Activated T-cell treated with anti-CD3 and anti-CD28 coated beads, Interleukin-2, amount 50 U/mL, for 4 hours (primary cell): ENCODE results near the gene NATD1. TPM values are rescaled to one million over a fixed set of nuclear protein-coding genes. Genes with fewer than 3 reads are reported as not detected.

ENCODE experiments used
- ATAC-seq, 2 donors: fragments of 200-7000 bp; cut with Tn5 transposase; one replicate each; pipeline ENCODE4 v1.10.0; 2021
- DNase-seq: peaks from one replicate; pipeline ENCODE4 v3.0.0-alpha.2; 2020
- H3K27me3 Mint-ChIP-seq: one replicate; pipeline ENCODE4 v1.8.0; 2021; ENCODE audit warnings: low read depth, mixed read lengths
- H3K36me3 Mint-ChIP-seq: one replicate; pipeline ENCODE4 v1.8.0; 2022; ENCODE audit warnings: mixed read lengths; ENCODE audit not compliant: insufficient read depth
- H3K4me1 Mint-ChIP-seq: one replicate; pipeline ENCODE4 v1.8.0; 2021; ENCODE audit warnings: low read depth, mixed read lengths
- H3K4me3 Mint-ChIP-seq: one replicate; pipeline ENCODE4 v1.8.0; 2021; ENCODE audit warnings: mild to moderate bottlenecking, moderate library complexity, mixed read lengths
- H3K9me3 Mint-ChIP-seq: one replicate; pipeline ENCODE4 v1.8.0; 2021; ENCODE audit warnings: mixed read lengths
- total RNA-seq, 3 donors: library from RNA; stranded (reverse); gene quantifications; one replicate each; pipeline ENCODE4 v1.2.1, GENCODE V29; 2021

The NATD1 gene
- total RNA-seq, 3 donors from 2014 or later, result 0.73 to 0.98 (median 0.90) TPM

DNA sequence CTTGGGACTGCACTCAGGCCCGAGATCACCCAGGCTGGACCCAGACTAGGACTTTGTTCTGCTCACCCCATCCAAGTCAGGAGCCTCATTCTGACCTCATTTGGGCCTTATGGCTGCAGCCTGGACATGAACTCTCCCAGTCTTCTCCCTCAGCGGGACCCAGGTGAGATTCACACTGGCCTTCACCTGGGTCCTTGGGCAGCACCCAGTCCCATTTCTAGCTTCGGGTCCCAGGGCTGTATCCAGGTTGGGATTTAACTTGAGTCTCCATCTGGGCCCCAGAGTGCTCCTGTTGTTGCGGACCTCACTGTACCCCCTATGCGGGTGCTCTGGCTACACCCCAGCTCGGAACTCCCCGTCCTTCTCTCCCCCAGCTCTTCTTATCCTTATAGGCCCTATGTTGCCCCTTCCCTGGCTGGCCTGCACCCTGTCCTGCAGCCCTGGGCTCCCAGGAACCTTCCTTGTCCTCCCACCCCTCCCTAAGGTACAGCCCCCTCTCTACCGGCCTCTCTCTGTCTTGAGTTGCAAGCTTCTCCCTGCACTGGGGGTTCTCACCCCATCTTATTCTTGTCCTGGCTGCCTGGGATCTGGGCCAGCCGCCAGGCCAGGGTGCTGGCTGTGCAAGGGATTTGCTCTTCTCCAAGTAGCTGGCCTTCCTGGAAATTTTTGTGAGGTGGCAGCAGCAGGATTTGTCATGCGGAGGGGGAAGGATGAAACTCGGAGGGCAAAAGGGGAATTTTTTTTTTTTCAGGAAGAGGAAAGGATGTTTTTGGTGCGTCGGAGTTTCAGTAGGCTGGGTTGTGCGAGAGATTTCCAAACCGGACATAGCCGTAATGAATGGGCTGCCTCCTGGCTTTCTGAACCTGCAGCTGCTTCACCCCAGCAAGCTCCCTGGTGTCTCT is 32.2 kb upstream of the NATD1 start:
- no peak for DNase-seq
- H3K4me1 Mint-ChIP-seq, result peaks cover 50% of the 10 kb centered on the region
- no peaks in the 10 kb centered on the region for H3K9me3 Mint-ChIP-seq
- H3K36me3 Mint-ChIP-seq, result peaks cover 11% of the 10 kb centered on the region
- peak overlapping the region; percentile 96 for H3K4me3 Mint-ChIP-seq
- H3K27me3 Mint-ChIP-seq, result peaks cover under 1% of the 10 kb centered on the region
- ATAC-seq, result no peak

DNA sequence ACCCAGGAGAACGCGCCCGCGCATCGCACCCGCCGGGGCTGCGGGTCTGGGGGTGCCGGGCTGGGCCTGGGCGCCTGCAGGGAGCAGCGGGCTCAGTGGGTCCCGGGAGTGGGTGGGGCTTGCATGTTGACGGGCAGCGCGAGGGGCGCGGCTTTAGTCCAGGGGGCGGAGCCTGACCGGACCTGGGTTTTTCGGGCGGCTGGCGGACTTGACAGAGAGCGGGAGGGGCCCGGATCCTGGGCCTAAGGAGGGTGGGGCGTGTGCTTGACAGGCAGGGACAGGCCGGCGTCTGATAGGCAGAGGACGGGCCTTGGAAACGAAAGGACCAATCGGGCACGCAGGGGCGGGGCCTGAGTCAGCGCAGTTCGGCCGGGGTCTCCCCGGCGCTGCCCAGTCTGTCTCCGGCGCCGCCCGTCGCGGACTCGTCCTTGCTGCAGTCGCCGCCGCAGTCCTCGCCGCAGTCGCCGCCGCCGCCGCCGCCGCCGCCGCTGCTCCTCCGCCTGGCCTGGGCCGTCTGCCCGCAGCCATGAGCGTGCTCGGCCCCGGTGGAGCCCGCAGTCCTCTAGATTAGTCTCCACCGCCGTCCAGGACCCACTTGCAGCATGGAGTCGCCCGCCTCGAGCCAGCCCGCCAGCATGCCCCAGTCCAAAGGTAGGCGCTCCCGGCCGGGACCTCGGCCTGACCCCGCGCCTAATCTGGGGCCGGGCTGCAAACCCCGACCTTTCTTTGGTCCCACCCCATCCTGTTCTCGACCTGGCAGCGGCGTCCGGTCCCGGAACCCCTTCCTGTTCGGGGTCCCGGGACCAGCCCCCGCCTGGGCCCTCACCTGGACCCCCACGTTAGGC is 31.3 kb upstream of the NATD1 start, which contains the start of gene MAP2K3:
Gene MAP2K3 (plus strand): TSS at position 393 of the 845 bp plus-strand sequence. CDS start 210 bp downstream, at position 603.
- Mint-ChIP-seq H3K4me3 (peak within 1 kb of the TSS; percentile 96), H3K4me1 (peaks cover 53% of the 10 kb centered on the region)
- ATAC-seq, result peak; percentile 79

DNA sequence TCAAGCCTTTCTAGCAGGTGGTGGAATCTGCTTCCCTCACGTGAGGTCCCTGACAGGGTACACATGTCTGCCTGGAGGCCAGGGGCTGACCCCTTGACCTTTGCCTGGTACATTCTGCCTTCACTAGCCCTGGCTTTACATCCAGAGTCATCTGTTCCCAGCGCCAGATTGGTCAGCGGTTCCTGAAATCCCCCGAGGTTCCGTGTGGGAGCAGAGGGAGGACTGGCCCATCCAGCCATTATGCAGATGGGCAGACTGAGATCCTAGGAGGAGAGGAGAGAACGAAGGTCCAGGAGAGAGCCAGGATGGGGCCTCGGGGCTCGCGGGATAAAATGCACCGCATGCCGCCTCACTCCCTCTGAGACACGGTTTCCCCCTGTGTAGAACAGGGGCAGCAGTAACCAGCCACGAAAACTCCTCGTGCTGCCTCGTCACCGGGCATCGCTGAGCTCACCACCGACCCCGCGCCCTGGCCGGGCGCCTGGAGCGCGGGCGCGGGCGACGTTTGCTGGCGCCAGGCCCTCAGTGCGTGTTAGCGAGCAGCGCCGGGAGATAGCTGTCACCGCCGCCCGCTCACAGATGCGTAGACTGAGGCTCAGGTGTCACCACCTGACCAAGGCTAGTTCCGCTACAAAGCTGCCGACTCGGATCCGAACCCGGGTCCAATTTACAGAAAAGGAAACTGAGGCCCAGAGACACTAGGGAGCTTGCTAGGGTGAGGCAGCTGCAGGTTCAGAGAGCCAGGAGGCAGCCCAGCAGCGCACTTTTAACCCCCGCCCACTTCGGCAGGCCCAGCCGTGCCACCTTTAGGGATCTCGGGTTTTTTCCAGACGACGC is 30.5 kb upstream of the NATD1 start:
- Mint-ChIP-seq H3K36me3 (peaks cover 11% of the 10 kb centered on the region), H3K9me3 (no peaks in the 10 kb centered on the region), H3K4me1 (peaks cover 53% of the 10 kb centered on the region), H3K27me3 (no peaks in the 10 kb centered on the region), H3K4me3 (peak overlapping the region; percentile 96)
- ATAC-seq (peak; percentile 6), DNase-seq (no peak)

More for the DNA sequence above, 31.3 kb upstream of the NATD1 start, which contains the start of gene MAP2K3:
- Mint-ChIP-seq H3K9me3 (no peaks in the 10 kb centered on the region), H3K36me3 (peaks cover 11% of the 10 kb centered on the region), H3K27me3 (no peaks in the 10 kb centered on the region)
- DNase-seq, result peak; percentile 96

DNA sequence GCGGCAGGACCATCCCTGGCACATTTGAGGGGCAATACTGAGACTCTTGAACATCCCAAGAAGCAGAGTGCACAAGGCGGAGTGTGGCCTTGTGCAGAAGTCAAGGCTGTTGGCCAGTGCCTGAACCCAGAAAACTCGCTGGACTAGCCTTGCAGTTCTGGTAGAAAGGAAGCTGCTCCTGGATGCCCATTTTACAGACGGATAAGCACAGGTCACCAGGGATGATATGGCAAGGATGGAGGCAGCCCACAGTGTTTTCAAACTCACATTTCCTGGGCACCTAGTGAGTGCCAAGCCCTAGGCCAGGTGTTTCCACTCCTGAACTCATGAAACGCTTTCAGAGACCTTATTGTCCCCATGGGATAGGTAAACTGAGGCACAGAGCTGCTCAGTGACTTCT is 29.6 kb upstream of the NATD1 start:
- H3K36me3 Mint-ChIP-seq, result peaks cover 11% of the 10 kb centered on the region
- no peaks in the 10 kb centered on the region for H3K27me3 Mint-ChIP-seq
- H3K9me3 Mint-ChIP-seq, result no peaks in the 10 kb centered on the region
- H3K4me3 Mint-ChIP-seq, result peak overlapping the region; percentile 96
- H3K4me1 Mint-ChIP-seq, result peaks cover 52% of the 10 kb centered on the region
- no peak for DNase-seq
- ATAC-seq, result no peak

GRCh38 chr17:21282231-21282630 is 29.0 kb upstream of the NATD1 start:
- peaks cover 11% of the 10 kb centered on the region for H3K36me3 Mint-ChIP-seq
- H3K4me1 Mint-ChIP-seq, result peaks cover 51% of the 10 kb centered on the region
- H3K4me3 Mint-ChIP-seq, result peak overlapping the region; percentile 96
- no peak for DNase-seq
- no peaks in the 10 kb centered on the region for H3K27me3 Mint-ChIP-seq
- ATAC-seq, result no peak
- H3K9me3 Mint-ChIP-seq, result no peaks in the 10 kb centered on the region

GRCh38 chr17:21280081-21280518 is 26.9 kb upstream of the NATD1 start:
- DNase-seq (peak; percentile 92), ATAC-seq (peak; percentile 38 to 41)
- H3K36me3 Mint-ChIP-seq, result no peaks in the 10 kb centered on the region
- H3K27me3 Mint-ChIP-seq, result no peaks in the 10 kb centered on the region
- H3K9me3 Mint-ChIP-seq, result no peaks in the 10 kb centered on the region
- H3K4me3 Mint-ChIP-seq, result no peak overlapping the region
- H3K4me1 Mint-ChIP-seq, result peaks cover 54% of the 10 kb centered on the region

DNA sequence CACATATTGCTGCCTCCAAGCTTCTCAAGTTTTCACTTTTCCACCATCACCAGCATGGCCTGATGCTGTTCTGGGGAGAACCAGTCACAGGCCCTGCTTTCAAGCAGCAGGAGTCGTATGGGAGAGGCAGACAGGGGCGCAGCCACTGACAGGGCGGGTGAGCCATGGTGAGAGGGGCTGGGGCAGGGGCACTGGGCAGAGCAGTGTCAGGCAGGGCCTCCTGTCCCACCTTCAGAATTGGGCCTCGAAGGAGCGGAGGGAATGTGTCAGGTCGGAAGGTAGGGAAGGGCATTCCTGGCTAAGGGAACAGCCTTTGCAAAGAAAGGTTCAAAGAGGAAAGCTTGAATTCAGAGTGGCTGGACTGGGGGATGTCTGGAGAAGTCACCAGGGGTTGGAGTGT is 26.4 kb upstream of the NATD1 start:
- H3K4me3 Mint-ChIP-seq, result peak overlapping the region; percentile 46
- H3K4me1 Mint-ChIP-seq, result peaks cover 57% of the 10 kb centered on the region
- no peaks in the 10 kb centered on the region for H3K27me3 Mint-ChIP-seq
- no peak for DNase-seq
- H3K9me3 Mint-ChIP-seq, result no peaks in the 10 kb centered on the region
- no peak for ATAC-seq
- no peaks in the 10 kb centered on the region for H3K36me3 Mint-ChIP-seq

GRCh38 chr17:21279198-21279535 is 26.0 kb upstream of the NATD1 start:
- Mint-ChIP-seq H3K4me1 (peaks cover 57% of the 10 kb centered on the region), H3K36me3 (no peaks in the 10 kb centered on the region), H3K9me3 (no peaks in the 10 kb centered on the region), H3K4me3 (no peak overlapping the region), H3K27me3 (no peaks in the 10 kb centered on the region)
- DNase-seq, result no peak
- ATAC-seq, result no peak

- no peaks in the 10 kb centered on the region for H3K9me3 Mint-ChIP-seq
- no peaks in the 10 kb centered on the region for H3K36me3 Mint-ChIP-seq
- peak overlapping the region; percentile 40 for H3K4me3 Mint-ChIP-seq
- ATAC-seq (no peak), DNase-seq (no peak)
- peaks cover 57% of the 10 kb centered on the region for H3K4me1 Mint-ChIP-seq
- no peaks in the 10 kb centered on the region for H3K27me3 Mint-ChIP-seq
Observed at GRCh38 chr17:21278450-21279197, 25.4 kb upstream of the NATD1 start.

GRCh38 chr17:21277332-21277731 is 24.1 kb upstream of the NATD1 start:
- Mint-ChIP-seq H3K9me3 (no peaks in the 10 kb centered on the region), H3K27me3 (no peaks in the 10 kb centered on the region), H3K4me1 (peaks cover 50% of the 10 kb centered on the region), H3K36me3 (no peaks in the 10 kb centered on the region), H3K4me3 (no peak overlapping the region)
- ATAC-seq, result no peak
- no peak for DNase-seq

DNA sequence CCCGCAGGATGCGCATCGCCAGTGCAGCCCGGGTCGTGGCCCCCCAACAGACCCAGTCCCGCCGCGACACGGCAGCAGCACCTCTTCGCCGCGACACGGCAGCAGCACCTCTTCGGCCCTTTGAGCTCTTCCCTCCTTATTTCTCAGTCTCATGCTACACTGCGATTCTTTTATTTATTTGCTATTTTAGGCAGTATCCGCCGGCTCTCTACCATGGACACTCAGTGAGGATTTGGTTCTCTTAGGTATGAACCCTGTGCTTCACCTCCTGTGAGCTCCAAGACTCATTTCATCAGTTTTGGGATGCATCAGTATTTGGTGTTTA is 23.0 kb upstream of the NATD1 start:
- ATAC-seq (no peak), DNase-seq (no peak)
- no peaks in the 10 kb centered on the region for H3K36me3 Mint-ChIP-seq
- no peaks in the 10 kb centered on the region for H3K9me3 Mint-ChIP-seq
- no peaks in the 10 kb centered on the region for H3K27me3 Mint-ChIP-seq
- H3K4me3 Mint-ChIP-seq, result peak overlapping the region; percentile 90
- H3K4me1 Mint-ChIP-seq, result peaks cover 45% of the 10 kb centered on the region

DNA sequence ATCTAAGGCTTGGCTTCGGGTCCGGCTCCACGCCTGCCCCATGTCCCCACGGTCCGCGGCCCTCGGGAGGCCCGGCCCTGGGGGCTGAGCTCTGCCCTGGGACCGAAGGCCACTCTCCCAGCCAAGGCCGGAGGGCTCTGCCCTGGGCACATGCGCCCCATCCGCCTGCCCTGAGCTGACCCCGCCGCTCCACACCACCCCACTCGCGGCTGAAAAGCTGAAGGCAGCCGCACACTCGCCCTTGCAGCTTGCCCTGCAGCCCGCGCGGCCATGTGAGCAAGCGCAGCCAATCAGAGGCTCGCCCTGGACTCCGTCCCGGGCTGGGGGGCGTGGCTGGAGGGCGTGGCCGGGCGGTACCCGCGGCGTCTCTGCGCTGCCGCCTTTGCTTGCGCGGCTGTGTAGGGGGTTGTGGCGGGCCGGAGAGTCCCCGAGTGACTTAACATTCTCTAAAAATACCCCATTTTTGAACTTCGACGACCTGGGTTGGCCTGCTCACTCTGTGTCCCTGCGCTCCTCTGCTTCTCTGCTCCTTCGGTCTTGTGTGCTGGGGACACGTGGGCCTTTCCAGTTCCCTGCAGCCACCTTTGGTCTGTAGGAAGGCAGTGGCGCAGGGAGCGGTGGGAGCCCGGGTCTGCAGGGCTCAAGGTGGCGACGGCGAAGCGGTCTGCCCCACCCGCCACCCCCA is 22.5 kb upstream of the NATD1 start:
- Mint-ChIP-seq H3K4me1 (peaks cover 45% of the 10 kb centered on the region), H3K4me3 (peak overlapping the region; percentile 90), H3K27me3 (no peaks in the 10 kb centered on the region), H3K9me3 (no peaks in the 10 kb centered on the region), H3K36me3 (no peaks in the 10 kb centered on the region)
- DNase-seq, result peak; percentile 97
- ATAC-seq, result peak; percentile 90 to 93

GRCh38 chr17:21275047-21275578 is 21.9 kb upstream of the NATD1 start:
- no peaks in the 10 kb centered on the region for H3K27me3 Mint-ChIP-seq
- ATAC-seq, result peak; percentile 6 to 7
- H3K9me3 Mint-ChIP-seq, result no peaks in the 10 kb centered on the region
- H3K4me3 Mint-ChIP-seq, result peak overlapping the region; percentile 90
- no peak for DNase-seq
- H3K4me1 Mint-ChIP-seq, result peaks cover 43% of the 10 kb centered on the region
- H3K36me3 Mint-ChIP-seq, result no peaks in the 10 kb centered on the region
